Mesendoderm (in vitro differentiated cells): ENCODE results near the gene MRPL36.
"Not testable (repeated sequence)": the region's sequence is repeated elsewhere in the genome, so short reads cannot be mapped to it uniquely, and the experiment has no call there.

Experiments used
- DNase-seq: peaks from one replicate; pipeline ENCODE4 v3.0.0; 2013
- H2AK5ac ChIP-seq: 2 replicates; pipeline ENCODE4 v1.6.1; 2013; ENCODE audit warnings: low read length, inconsistent platforms
- H2BK120ac ChIP-seq: 2 replicates; pipeline ENCODE4 v1.6.1; 2013; ENCODE audit warnings: low read depth, mild to moderate bottlenecking, low read length, moderate library complexity, mixed read lengths
- H2BK15ac ChIP-seq: replicated peaks from 2 replicates; pipeline ENCODE4 v1.6.1; 2013; ENCODE audit warnings: low read depth, mild to moderate bottlenecking, moderate library complexity
- H2BK5ac ChIP-seq: 2 replicates; pipeline ENCODE4 v1.6.1; 2013; ENCODE audit warnings: low read length, inconsistent platforms
- H3K18ac ChIP-seq: 2 replicates; pipeline ENCODE4 v1.6.1; 2013; ENCODE audit warnings: mild to moderate bottlenecking, low read length, mixed read lengths
- H3K23ac ChIP-seq: one replicate; pipeline ENCODE4 v1.6.1; 2013; ENCODE audit warnings: low read length
- H3K27ac ChIP-seq: 2 replicates; pipeline ENCODE4 v1.5.1; 2013; ENCODE audit warnings: low read depth, mild to moderate bottlenecking, inconsistent platforms, low read length, moderate library complexity
- H3K27me3 ChIP-seq: 2 replicates; pipeline ENCODE4 v1.6.1; 2013; ENCODE audit warnings: low read length, control low read depth, mild to moderate bottlenecking, inconsistent platforms; ENCODE audit not compliant: insufficient read depth, poor library complexity
- H3K36me3 ChIP-seq: 2 replicates; pipeline ENCODE4 v1.6.1; 2013; ENCODE audit warnings: low read length, inconsistent platforms; ENCODE audit not compliant: control insufficient read depth, insufficient read depth
- H3K4ac ChIP-seq: one replicate; pipeline ENCODE4 v1.6.1; 2013; ENCODE audit warnings: low read depth, mild to moderate bottlenecking, low read length, moderate library complexity
- H3K4me1 ChIP-seq: 2 replicates; pipeline ENCODE4 v1.6.1; 2013; ENCODE audit warnings: low read depth, low read length, inconsistent platforms; ENCODE audit not compliant: control insufficient read depth
- H3K4me2 ChIP-seq: 2 replicates; pipeline ENCODE4 v1.6.1; 2013; ENCODE audit warnings: low read length
- H3K4me3 ChIP-seq: 2 replicates; pipeline ENCODE4 v1.5.1; 2013; ENCODE audit warnings: mild to moderate bottlenecking, low read length
- H3K56ac ChIP-seq: one replicate; pipeline ENCODE4 v1.6.1; 2013; ENCODE audit warnings: low read length
- H3K79me1 ChIP-seq: 2 replicates; pipeline ENCODE4 v1.6.1; 2013; ENCODE audit warnings: low read length, inconsistent platforms
- H3K79me2 ChIP-seq: 2 replicates; pipeline ENCODE4 v1.6.1; 2013; ENCODE audit warnings: mild to moderate bottlenecking, low read length; ENCODE audit not compliant: control insufficient read depth, insufficient read depth
- H3K9ac ChIP-seq: 2 replicates; pipeline ENCODE4 v1.6.1; 2013; ENCODE audit warnings: low read length, inconsistent platforms
- H4K5ac ChIP-seq: one replicate; pipeline ENCODE4 v1.6.1; 2013; ENCODE audit warnings: low read length
- H4K8ac ChIP-seq: one replicate; pipeline ENCODE4 v1.6.1; 2013; ENCODE audit warnings: low read depth, mild to moderate bottlenecking, control low read depth, low read length, moderate library complexity
- WGBS: extraction: QIAGEN DNeasy Blood & Tissue Kit; methylation state at CpG from one replicate; pipeline ENCODE4 v1.1.7; 2013; ENCODE audit warnings: low lambda C conversion rate, missing lambda C conversion rate; ENCODE audit not compliant: insufficient coverage; ENCODE audit errors: extremely low coverage; 5-methylcytosine and 5-hydroxymethylcytosine counted together

Gene MRPL36

DNA sequence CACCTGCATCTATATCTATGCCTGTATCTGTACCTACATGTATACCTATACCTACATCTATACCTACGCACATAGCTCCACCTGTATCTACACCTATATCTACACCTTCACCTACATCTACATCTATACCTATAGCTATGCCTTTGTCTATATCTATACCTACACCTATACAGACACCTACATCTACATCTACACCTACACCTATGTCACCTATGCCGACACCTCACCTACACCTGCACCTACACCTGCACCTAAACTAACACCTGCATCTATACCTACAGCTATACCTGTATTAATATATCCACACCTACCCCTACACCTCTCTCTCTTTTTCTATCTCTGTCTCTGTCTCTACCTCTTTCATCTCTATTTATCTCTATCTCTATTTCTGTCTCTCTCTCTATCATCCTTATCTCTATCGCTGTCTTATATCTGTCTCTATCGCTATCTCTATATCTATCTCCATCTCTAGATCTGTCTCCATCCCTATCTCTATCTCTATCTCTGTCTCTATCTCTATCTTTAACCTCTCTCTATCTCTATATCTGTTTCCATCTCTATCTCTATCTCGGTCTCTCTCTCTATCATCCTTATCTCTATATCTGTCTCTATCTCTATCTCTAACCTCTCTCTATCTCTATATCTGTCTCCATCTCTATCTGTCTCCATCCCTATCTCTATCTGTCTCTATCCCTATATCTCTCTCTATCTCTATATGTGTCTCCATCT lies 45.2 kb upstream of the MRPL36 start:
- Histone ChIP-seq H3K23ac (no peak overlapping the region), H4K5ac (no peak overlapping the region), H3K9ac (no peak overlapping the region), H3K27ac (no peak overlapping the region), H3K4me3 (no peak overlapping the region), H3K36me3 (no peaks in the 10 kb centered on the region), H4K8ac (no peak overlapping the region), H3K18ac (no peak overlapping the region), H3K4ac (no peak overlapping the region), H3K79me1 (no peaks in the 10 kb centered on the region), H3K4me2 (no peak overlapping the region), H2BK120ac (no peak overlapping the region), H3K79me2 (no peaks in the 10 kb centered on the region), H3K56ac (no peak overlapping the region), H3K27me3 (peaks cover 10% of the 10 kb centered on the region), H2AK5ac (no peak overlapping the region), H2BK15ac (no peak overlapping the region), H3K4me1 (no peaks in the 10 kb centered on the region), H2BK5ac (no peak overlapping the region)
- no peak for DNase-seq
- 100% methylated on average over 2 of the region's 5 CpGs for WGBS

- H2BK5ac ChIP-seq, H4K5ac ChIP-seq, H3K27me3 ChIP-seq, H3K18ac ChIP-seq, H3K27ac ChIP-seq, H2AK5ac ChIP-seq, H3K9ac ChIP-seq, H2BK120ac ChIP-seq, DNase-seq, H3K4ac ChIP-seq, H3K4me1 ChIP-seq, H3K4me3 ChIP-seq, H4K8ac ChIP-seq, H3K36me3 ChIP-seq, H3K79me2 ChIP-seq, H3K4me2 ChIP-seq, H3K79me1 ChIP-seq, H3K23ac ChIP-seq, H3K56ac ChIP-seq, H2BK15ac ChIP-seq: not testable (repeated sequence)
- WGBS: no CpG with 5 or more reads among the region's 10 CpGs
Observed at GRCh38 chr5:1843761-1844160, 44.1 kb upstream of the MRPL36 start.

- Histone ChIP-seq H3K36me3 (no peaks in the 10 kb centered on the region), H3K79me2 (no peaks in the 10 kb centered on the region), H3K4me2 (no peak overlapping the region), H2BK5ac (no peak overlapping the region), H3K79me1 (no peaks in the 10 kb centered on the region), H2BK120ac (no peak overlapping the region), H3K4me1 (no peaks in the 10 kb centered on the region), H4K8ac (no peak overlapping the region), H3K56ac (no peak overlapping the region), H3K23ac (no peak overlapping the region), H3K27me3 (no peaks in the 10 kb centered on the region), H3K9ac (no peak overlapping the region), H3K27ac (no peak overlapping the region), H3K18ac (no peak overlapping the region), H3K4ac (no peak overlapping the region), H4K5ac (no peak overlapping the region), H2BK15ac (no peak overlapping the region), H2AK5ac (no peak overlapping the region), H3K4me3 (no peak overlapping the region)
- no peak for DNase-seq
- no CpG with 5 or more reads among the region's 17 CpGs for WGBS
Observed at GRCh38 chr5:1842004-1842819, 42.6 kb upstream of the MRPL36 start.

GRCh38 chr5:1840741-1841521 lies 41.3 kb upstream of the MRPL36 start:
- no peak overlapping the region for H2BK15ac ChIP-seq
- peak; percentile 15 for DNase-seq
- no peaks in the 10 kb centered on the region for H3K79me2 ChIP-seq
- H4K5ac ChIP-seq: no peak overlapping the region
- no peaks in the 10 kb centered on the region for H3K36me3 ChIP-seq
- no peak overlapping the region for H2BK120ac ChIP-seq
- no CpG with 5 or more reads among the region's 31 CpGs for WGBS
- H2AK5ac ChIP-seq: no peak overlapping the region
- H3K79me1 ChIP-seq: no peaks in the 10 kb centered on the region
- no peak overlapping the region for H3K4ac ChIP-seq
- no peak overlapping the region for H3K4me2 ChIP-seq
- H3K56ac ChIP-seq: no peak overlapping the region
- H3K4me1 ChIP-seq: no peaks in the 10 kb centered on the region
- no peak overlapping the region for H3K18ac ChIP-seq
- H3K23ac ChIP-seq: no peak overlapping the region
- H3K4me3 ChIP-seq: no peak overlapping the region
- no peak overlapping the region for H2BK5ac ChIP-seq
- H3K9ac ChIP-seq: no peak overlapping the region
- H4K8ac ChIP-seq: no peak overlapping the region
- H3K27ac ChIP-seq: no peak overlapping the region
- H3K27me3 ChIP-seq: no peaks in the 10 kb centered on the region

DNA sequence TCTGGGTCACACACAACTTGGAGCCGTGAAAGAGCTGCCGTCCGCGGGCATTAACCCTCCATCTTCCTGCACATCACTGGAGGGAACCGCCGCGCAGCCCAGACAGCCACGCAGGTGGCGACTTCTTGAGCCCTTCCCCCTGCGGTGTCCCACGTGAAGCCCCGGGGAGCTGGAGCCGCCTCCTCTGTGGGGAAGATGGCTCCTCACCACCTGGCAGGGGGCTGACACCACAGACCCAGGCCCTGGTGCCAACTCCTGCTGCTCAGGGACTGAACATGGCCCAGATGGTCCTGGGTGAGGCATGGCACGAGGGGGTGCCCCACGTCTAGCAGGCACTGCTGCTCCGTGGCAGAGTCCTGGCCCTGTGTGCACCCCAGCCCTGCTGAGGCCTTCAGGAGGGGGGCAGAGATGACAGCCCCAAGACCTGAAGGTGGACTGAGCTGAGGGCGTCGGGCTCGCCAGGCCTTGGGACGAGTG lies 40.5 kb upstream of the MRPL36 start:
- Histone ChIP-seq H3K79me2 (no peaks in the 10 kb centered on the region), H4K8ac (no peak overlapping the region), H3K4me3 (no peak overlapping the region), H3K4ac (no peak overlapping the region), H3K56ac (no peak overlapping the region), H3K9ac (no peak overlapping the region), H3K79me1 (no peaks in the 10 kb centered on the region), H2BK120ac (no peak overlapping the region), H3K4me2 (no peak overlapping the region), H3K18ac (no peak overlapping the region), H2BK15ac (no peak overlapping the region), H3K4me1 (no peaks in the 10 kb centered on the region), H3K36me3 (no peaks in the 10 kb centered on the region), H3K23ac (no peak overlapping the region), H3K27ac (no peak overlapping the region), H2BK5ac (no peak overlapping the region), H2AK5ac (no peak overlapping the region), H3K27me3 (no peaks in the 10 kb centered on the region), H4K5ac (no peak overlapping the region)
- no peak for DNase-seq
- WGBS: no CpG with 5 or more reads among the region's 20 CpGs
